ENCODE data around the gene DPP9.

The DPP9 gene

DNA sequence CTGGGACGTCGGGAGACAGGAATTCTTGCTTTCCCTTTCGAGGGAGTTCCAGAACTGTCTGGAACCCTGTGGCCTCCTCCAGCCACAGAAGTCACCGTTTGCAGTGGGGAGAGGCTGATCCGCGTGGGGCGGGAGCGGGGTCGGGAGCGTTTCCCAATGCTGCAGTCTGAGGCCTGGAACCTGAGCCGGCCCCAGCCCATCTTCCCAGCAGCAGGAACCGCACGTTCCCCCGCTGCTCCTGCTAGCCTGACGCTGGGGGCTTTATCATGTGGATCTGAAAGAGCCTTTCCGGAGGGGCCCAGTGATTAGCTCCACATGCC is 13.4 kb downstream of the DPP9 start:
- H3K27ac ChIP-seq: no peak overlapping the region
- no peak for DNase-seq (ENCODE audit: low read depth, low spot score)
- H3K36me3 ChIP-seq (ENCODE audit: insufficient read depth, low read length): peaks cover 2% of the 10 kb centered on the region; the same call in 1 of the 2 replicates
- H3K9me3 ChIP-seq (ENCODE audit: low read depth, low read length): no peaks in the 10 kb centered on the region
- H3K4me3 ChIP-seq: no peak overlapping the region
- TF ChIP-seq EZH2 (IDR thresholded peaks at IDR 0.05): no peak
- TF ChIP-seq POLR2AphosphoS5 (IDR thresholded peaks at IDR 0.05; ENCODE audit: borderline replicate concordance, low read depth, low read length): no peak
- no peak for TF ChIP-seq FOXP2 (optimal IDR thresholded peaks at IDR 0.05; ENCODE audit: control extremely low read depth, extremely low read length, insufficient read depth)
- no peak overlapping the region for H3K9ac ChIP-seq (ENCODE audit: insufficient read length)

- peaks cover 2% of the 10 kb centered on the region; the same call in 1 of the 2 replicates for H3K36me3 ChIP-seq (ENCODE audit: insufficient read depth, low read length)
- no peak overlapping the region for H3K9ac ChIP-seq (ENCODE audit: insufficient read length)
- no peak overlapping the region for H3K27ac ChIP-seq
- H3K4me3 ChIP-seq: no peak overlapping the region
- no peak for DNase-seq (ENCODE audit: low read depth, low spot score)
- no peaks in the 10 kb centered on the region for H3K9me3 ChIP-seq (ENCODE audit: low read depth, low read length)
- TF ChIP-seq POLR2AphosphoS5 (IDR thresholded peaks at IDR 0.05; ENCODE audit: borderline replicate concordance, low read depth, low read length) (no peak), FOXP2 (optimal IDR thresholded peaks at IDR 0.05; ENCODE audit: control extremely low read depth, extremely low read length, insufficient read depth) (no peak), EZH2 (IDR thresholded peaks at IDR 0.05) (no peak)
These were observed 14.0 kb downstream of the DPP9 start for GRCh38 chr19:4709440-4710280.

DNA sequence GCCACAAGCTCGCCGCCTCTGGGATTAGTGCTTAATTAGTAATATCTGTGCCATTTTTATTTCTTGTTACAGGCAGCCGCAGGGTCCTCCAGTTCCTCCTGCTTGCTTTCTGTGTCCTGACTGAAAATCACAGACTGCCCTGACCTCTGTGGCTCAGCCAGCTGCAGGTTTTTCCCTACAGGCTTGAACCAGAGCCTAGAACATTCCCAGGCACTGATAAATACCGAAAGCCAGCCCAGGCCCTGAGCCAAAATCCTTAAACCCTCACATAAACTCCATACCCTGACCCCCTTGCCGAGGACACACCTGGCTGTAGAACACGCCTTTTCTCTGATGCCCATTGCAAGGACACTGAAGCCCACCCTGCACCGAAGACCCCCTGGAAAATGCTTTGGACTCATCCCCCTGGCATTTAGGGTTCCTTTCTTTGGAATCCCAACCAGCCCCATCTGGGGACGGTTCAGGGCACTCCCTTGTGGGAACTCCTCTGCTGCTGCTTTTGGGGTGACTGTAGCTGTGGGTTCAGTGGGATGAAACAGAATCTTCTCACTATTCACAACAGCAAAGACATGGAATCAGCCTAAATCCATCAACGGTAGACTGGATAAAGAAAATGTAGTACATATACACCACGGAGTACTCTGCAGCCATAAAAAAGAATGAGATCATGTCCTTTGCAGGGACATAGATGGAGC is 15.5 kb downstream of the DPP9 start:
- Histone ChIP-seq H3K9ac (ENCODE audit: insufficient read length) (no peak overlapping the region), H3K4me3 (no peak overlapping the region), H3K27ac (no peak overlapping the region), H3K36me3 (ENCODE audit: insufficient read depth, low read length) (peaks cover 2% of the 10 kb centered on the region; the same call in 1 of the 2 replicates), H3K9me3 (ENCODE audit: low read depth, low read length) (no peaks in the 10 kb centered on the region)
- TF ChIP-seq FOXP2 (optimal IDR thresholded peaks at IDR 0.05; ENCODE audit: control extremely low read depth, extremely low read length, insufficient read depth) (no peak), EZH2 (IDR thresholded peaks at IDR 0.05) (no peak)
- DNase-seq (ENCODE audit: low read depth, low spot score): no peak

DNA sequence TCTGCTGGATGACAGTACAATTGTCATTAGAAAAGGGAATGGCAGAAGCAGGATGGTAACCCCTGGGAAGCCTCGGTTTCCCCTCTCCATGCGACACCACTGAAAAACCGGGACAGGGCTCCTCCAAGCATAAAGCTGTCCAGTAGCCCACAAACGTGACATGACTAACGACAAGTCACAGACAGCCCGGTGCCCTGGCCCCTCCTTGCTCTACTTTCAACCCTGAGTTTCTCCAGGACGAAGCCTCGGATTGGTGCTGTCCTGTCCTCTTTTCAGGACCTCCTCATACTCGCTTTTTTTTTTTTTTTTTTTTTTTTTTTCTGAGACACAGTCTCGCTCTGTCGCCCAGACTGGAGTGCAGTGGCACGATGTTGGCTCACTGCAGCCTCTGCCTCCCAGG is 16.3 kb downstream of the DPP9 start:
- H3K27ac ChIP-seq: no peak overlapping the region

GRCh38 chr19:4705413-4706131 is 18.1 kb downstream of the DPP9 start:
- Histone ChIP-seq H3K4me3 (no peak overlapping the region), H3K36me3 (ENCODE audit: insufficient read depth, low read length) (no peaks in the 10 kb centered on the region; the same call in 1 of the 2 replicates), H3K27ac (no peak overlapping the region), H3K9ac (ENCODE audit: insufficient read length) (no peak overlapping the region), H3K9me3 (ENCODE audit: low read depth, low read length) (no peaks in the 10 kb centered on the region)
- TF ChIP-seq EZH2 (IDR thresholded peaks at IDR 0.05): no peak
- TF ChIP-seq POLR2AphosphoS5 (IDR thresholded peaks at IDR 0.05; ENCODE audit: borderline replicate concordance, low read depth, low read length): no peak
- no peak for TF ChIP-seq FOXP2 (optimal IDR thresholded peaks at IDR 0.05; ENCODE audit: control extremely low read depth, extremely low read length, insufficient read depth)
- no peak for DNase-seq (ENCODE audit: low read depth, low spot score)

More for the DNA sequence above, 16.3 kb downstream of the DPP9 start:
- H3K9ac ChIP-seq (ENCODE audit: insufficient read length): no peak overlapping the region
- no peaks in the 10 kb centered on the region for H3K9me3 ChIP-seq (ENCODE audit: low read depth, low read length)
- peaks cover under 1% of the 10 kb centered on the region; the same call in 1 of the 2 replicates for H3K36me3 ChIP-seq (ENCODE audit: insufficient read depth, low read length)
- DNase-seq (ENCODE audit: low read depth, low spot score): no peak
- TF ChIP-seq POLR2AphosphoS5 (IDR thresholded peaks at IDR 0.05; ENCODE audit: borderline replicate concordance, low read depth, low read length) (no peak), FOXP2 (optimal IDR thresholded peaks at IDR 0.05; ENCODE audit: control extremely low read depth, extremely low read length, insufficient read depth) (no peak), EZH2 (IDR thresholded peaks at IDR 0.05) (no peak)
- no peak overlapping the region for H3K4me3 ChIP-seq

GRCh38 chr19:4704317-4704673 is 19.3 kb downstream of the DPP9 start:
- DNase-seq (ENCODE audit: low read depth, low spot score): no peak
- no peak overlapping the region for H3K9ac ChIP-seq (ENCODE audit: insufficient read length)
- no peak for TF ChIP-seq FOXP2 (optimal IDR thresholded peaks at IDR 0.05; ENCODE audit: control extremely low read depth, extremely low read length, insufficient read depth)
- TF ChIP-seq POLR2AphosphoS5 (IDR thresholded peaks at IDR 0.05; ENCODE audit: borderline replicate concordance, low read depth, low read length): no peak
- TF ChIP-seq EZH2 (IDR thresholded peaks at IDR 0.05): no peak
- H3K4me3 ChIP-seq: no peak overlapping the region
- no peaks in the 10 kb centered on the region; the same call in 1 of the 2 replicates for H3K36me3 ChIP-seq (ENCODE audit: insufficient read depth, low read length)
- no peaks in the 10 kb centered on the region for H3K9me3 ChIP-seq (ENCODE audit: low read depth, low read length)
- H3K27ac ChIP-seq: no peak overlapping the region

DNA sequence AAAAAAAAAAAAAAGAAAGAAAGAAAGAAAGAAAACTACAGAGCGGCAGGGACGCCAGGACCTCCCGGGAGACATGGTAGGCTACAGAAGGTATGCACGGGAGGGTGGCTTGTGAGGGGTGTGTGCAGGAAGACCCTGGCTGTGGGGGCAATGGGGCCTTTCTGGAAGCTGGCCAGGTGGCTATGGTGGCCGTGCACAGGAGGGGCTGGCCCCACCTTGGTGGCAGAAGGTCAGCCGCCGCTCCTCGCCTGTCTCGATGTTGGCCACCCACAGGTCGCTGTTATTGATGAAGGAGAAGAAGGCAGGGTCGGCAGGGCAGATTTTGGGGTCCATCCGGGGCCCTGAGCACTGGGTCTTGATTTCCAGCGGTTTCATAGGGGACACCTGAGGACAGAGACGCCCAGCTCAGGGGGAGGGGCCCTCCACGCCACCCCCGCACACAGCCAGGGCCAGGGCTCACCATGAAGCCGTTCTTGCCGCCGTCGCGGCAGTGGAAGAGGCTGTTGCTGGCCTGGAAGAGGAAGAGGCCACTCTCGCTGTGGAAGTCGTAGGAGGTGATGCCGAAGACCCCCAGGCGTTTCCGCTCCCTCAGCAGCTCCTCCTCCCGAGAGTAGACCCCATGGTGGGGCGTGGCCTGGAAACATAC is 19.8 kb downstream of the DPP9 start:
- no peak for TF ChIP-seq EZH2 (IDR thresholded peaks at IDR 0.05)
- no peak for TF ChIP-seq POLR2AphosphoS5 (IDR thresholded peaks at IDR 0.05; ENCODE audit: borderline replicate concordance, low read depth, low read length)
- TF ChIP-seq FOXP2 (optimal IDR thresholded peaks at IDR 0.05; ENCODE audit: control extremely low read depth, extremely low read length, insufficient read depth): no peak
- H3K4me3 ChIP-seq: no peak overlapping the region
- no peak overlapping the region for H3K9ac ChIP-seq (ENCODE audit: insufficient read length)
- DNase-seq (ENCODE audit: low read depth, low spot score): no peak
- H3K36me3 ChIP-seq (ENCODE audit: insufficient read depth, low read length): no peaks in the 10 kb centered on the region; the same call in 1 of the 2 replicates
- H3K27ac ChIP-seq: no peak overlapping the region
- no peaks in the 10 kb centered on the region for H3K9me3 ChIP-seq (ENCODE audit: low read depth, low read length)

GRCh38 chr19:4702764-4703163 is 20.9 kb downstream of the DPP9 start:
- H3K4me3 ChIP-seq: no peak overlapping the region
- no peaks in the 10 kb centered on the region for H3K9me3 ChIP-seq (ENCODE audit: low read depth, low read length)
- no peak overlapping the region for H3K27ac ChIP-seq
- no peak for DNase-seq (ENCODE audit: low read depth, low spot score)
- H3K9ac ChIP-seq (ENCODE audit: insufficient read length): no peak overlapping the region
- H3K36me3 ChIP-seq (ENCODE audit: insufficient read depth, low read length): no peaks in the 10 kb centered on the region; the same call in 1 of the 2 replicates
- TF ChIP-seq POLR2AphosphoS5 (IDR thresholded peaks at IDR 0.05; ENCODE audit: borderline replicate concordance, low read depth, low read length) (no peak), FOXP2 (optimal IDR thresholded peaks at IDR 0.05; ENCODE audit: control extremely low read depth, extremely low read length, insufficient read depth) (no peak), EZH2 (IDR thresholded peaks at IDR 0.05) (no peak)

All from SK-N-MC (cell line).